Measurements from ENCODE around the gene SLC38A3. TPM values are rescaled to one million over a fixed set of nuclear protein-coding genes. Genes with fewer than 3 reads are reported as not detected.

Gene SLC38A3
- total and polyA plus RNA-seq, 9 of the 15 experiments (the other 6 are each of a cell fraction or from before 2014, with no cell fraction given) = 0.09 to 0.38 (median 0.16) TPM; not detected in 6

GRCh38 chr3:50260027-50260941 lies 55.2 kb downstream of the SLC38A3 start (continued):
- no peak for TF ChIP-seq CHD4 (IDR thresholded peaks at IDR 0.05; ENCODE audit: insufficient read depth, insufficient replicate concordance, low read depth, low read length, poor library complexity, severe bottlenecking)
- 0 out of 4 replicates have a peak, but pooled peaks of 1 of the 2 experiments have one; percentile 23 for TF ChIP-seq MLLT1 (IDR thresholded peaks at IDR 0.05)
- peak; percentile 73 for TF ChIP-seq BHLHE40 (IDR thresholded peaks at IDR 0.05; ENCODE audit: low read length)
- no peak for TF ChIP-seq ILF3 (IDR thresholded peaks at IDR 0.05; ENCODE audit: borderline replicate concordance)
- TF ChIP-seq ZNF740 (CRISPR knock-in tag; IDR thresholded peaks at IDR 0.05) = no peak
- TF ChIP-seq ZNF740 (tag; IDR thresholded peaks at IDR 0.05) = no peak
- TF ChIP-seq KAT8 (IDR thresholded peaks at IDR 0.05; ENCODE audit: low read depth) = no peak
- TF ChIP-seq PKNOX1 (IDR thresholded peaks at IDR 0.05) = no peak
- TF ChIP-seq RFX1 (IDR thresholded peaks at IDR 0.05) = no peak
- no peak for TF ChIP-seq RBM34 (IDR thresholded peaks at IDR 0.05; ENCODE audit: borderline replicate concordance, insufficient read depth, low read length)
- no peak for TF ChIP-seq DNMT1 (IDR thresholded peaks at IDR 0.05)
- TF ChIP-seq E2F5 (CRISPR knock-in tag; IDR thresholded peaks at IDR 0.05) = no peak
- no peak for TF ChIP-seq SREBF2 (CRISPR knock-in tag; IDR thresholded peaks at IDR 0.05)
- TF ChIP-seq ELF2 (CRISPR knock-in tag; IDR thresholded peaks at IDR 0.05) = no peak
- no peak for TF ChIP-seq RBM25 (IDR thresholded peaks at IDR 0.05; ENCODE audit: low read depth, low read length, severe bottlenecking)
- TF ChIP-seq ATF6 (CRISPR knock-in tag; IDR thresholded peaks at IDR 0.05) = 0 out of 2 replicates have a peak, but pooled peaks have one; percentile 52
- TF ChIP-seq GTF2B (IDR thresholded peaks at IDR 0.05; ENCODE audit: extremely low read depth, insufficient read length) = no peak
- no peak for TF ChIP-seq SRSF1 (IDR thresholded peaks at IDR 0.05; ENCODE audit: low read depth, low read length)

Data from K562 (cell line).